ENCODE measurements around the gene AGK. TPM values are rescaled to one million over a fixed set of nuclear protein-coding genes. Genes with fewer than 3 reads are reported as not detected.

AGK gene
- total RNA-seq, 1 experiment from 2014 or later = 32.6 TPM

DNA sequence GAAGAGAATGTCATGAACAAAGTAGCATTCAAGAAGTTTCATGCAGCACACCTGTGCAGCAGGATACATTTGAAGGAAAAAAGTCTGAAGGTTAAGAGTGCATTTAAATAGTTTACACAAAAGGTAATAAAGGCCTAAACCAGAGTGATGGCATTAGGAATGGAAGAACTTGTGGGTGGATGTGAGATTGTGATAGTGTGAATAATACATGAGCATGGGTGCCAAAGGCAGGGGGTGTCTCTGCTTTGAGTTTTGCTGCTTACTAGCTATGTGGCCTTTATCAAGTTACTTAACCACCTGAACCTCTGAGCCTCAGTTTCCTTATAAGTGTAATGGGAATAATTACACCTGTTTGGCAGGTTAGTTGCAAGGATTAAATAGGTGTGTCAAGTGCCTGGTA is 21.0 kb downstream of the AGK start:
- no peaks in the 10 kb centered on the region; the same call in 1 of the 2 replicates for H3K36me3 ChIP-seq (ENCODE audit: control insufficient read depth, insufficient read depth, low read length)
- CTCF ChIA-PET = no interaction called here

DNA sequence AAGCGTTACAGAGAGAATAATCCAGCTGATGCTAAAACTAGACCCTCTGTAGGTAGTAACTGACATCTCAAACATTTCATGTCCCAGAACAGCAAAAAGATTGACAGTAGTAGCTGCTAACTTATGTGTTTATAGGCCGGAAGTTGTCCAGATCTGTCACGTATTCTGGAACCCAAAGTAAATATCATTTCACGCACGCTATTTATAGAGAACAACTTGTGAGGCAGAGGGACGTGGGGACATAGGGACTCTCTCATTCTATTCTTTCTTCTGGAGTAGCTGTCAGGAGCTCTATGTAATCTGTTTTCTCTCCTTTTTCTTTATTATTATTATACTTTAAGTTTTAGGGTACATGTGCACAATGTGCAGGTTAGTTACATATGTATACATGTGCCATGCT is 22.3 kb downstream of the AGK start:
- Histone ChIP-seq H3K4me1 (ENCODE audit: control insufficient read depth, insufficient read depth, low read length) (no peaks in the 10 kb centered on the region), H3K36me3 (ENCODE audit: control insufficient read depth, insufficient read depth, low read length) (no peaks in the 10 kb centered on the region), H3K27ac (ENCODE audit: low read length) (no peak overlapping the region), H3K27me3 (ENCODE audit: control insufficient read depth, insufficient read depth, low read length) (no peaks in the 10 kb centered on the region), H3K4me3 (ENCODE audit: low read depth in 2 of 2, low read length in 2 of 2) (no peak overlapping the region), H3K9me3 (ENCODE audit: control insufficient read depth, insufficient read depth, low read depth, low read length) (peaks cover 12% of the 10 kb centered on the region; the same call in 1 of the 2 replicates)
- POLR2A ChIA-PET = no interaction called here
- TF ChIP-seq, protein P1, sequence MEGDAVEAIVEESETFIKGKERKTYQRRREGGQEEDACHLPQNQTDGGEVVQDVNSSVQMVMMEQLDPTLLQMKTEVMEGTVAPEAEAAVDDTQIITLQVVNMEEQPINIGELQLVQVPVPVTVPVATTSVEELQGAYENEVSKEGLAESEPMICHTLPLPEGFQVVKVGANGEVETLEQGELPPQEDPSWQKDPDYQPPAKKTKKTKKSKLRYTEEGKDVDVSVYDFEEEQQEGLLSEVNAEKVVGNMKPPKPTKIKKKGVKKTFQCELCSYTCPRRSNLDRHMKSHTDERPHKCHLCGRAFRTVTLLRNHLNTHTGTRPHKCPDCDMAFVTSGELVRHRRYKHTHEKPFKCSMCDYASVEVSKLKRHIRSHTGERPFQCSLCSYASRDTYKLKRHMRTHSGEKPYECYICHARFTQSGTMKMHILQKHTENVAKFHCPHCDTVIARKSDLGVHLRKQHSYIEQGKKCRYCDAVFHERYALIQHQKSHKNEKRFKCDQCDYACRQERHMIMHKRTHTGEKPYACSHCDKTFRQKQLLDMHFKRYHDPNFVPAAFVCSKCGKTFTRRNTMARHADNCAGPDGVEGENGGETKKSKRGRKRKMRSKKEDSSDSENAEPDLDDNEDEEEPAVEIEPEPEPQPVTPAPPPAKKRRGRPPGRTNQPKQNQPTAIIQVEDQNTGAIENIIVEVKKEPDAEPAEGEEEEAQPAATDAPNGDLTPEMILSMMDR (IDR thresholded peaks at IDR 0.05) = no peak
- no peak for TF ChIP-seq POLR2AphosphoS5 (IDR thresholded peaks at IDR 0.05; ENCODE audit: low read depth, low read length)
- no peak for TF ChIP-seq TCF7L2 (IDR thresholded peaks at IDR 0.05; ENCODE audit: low read depth, low read length)
- TF ChIP-seq, protein P2, sequence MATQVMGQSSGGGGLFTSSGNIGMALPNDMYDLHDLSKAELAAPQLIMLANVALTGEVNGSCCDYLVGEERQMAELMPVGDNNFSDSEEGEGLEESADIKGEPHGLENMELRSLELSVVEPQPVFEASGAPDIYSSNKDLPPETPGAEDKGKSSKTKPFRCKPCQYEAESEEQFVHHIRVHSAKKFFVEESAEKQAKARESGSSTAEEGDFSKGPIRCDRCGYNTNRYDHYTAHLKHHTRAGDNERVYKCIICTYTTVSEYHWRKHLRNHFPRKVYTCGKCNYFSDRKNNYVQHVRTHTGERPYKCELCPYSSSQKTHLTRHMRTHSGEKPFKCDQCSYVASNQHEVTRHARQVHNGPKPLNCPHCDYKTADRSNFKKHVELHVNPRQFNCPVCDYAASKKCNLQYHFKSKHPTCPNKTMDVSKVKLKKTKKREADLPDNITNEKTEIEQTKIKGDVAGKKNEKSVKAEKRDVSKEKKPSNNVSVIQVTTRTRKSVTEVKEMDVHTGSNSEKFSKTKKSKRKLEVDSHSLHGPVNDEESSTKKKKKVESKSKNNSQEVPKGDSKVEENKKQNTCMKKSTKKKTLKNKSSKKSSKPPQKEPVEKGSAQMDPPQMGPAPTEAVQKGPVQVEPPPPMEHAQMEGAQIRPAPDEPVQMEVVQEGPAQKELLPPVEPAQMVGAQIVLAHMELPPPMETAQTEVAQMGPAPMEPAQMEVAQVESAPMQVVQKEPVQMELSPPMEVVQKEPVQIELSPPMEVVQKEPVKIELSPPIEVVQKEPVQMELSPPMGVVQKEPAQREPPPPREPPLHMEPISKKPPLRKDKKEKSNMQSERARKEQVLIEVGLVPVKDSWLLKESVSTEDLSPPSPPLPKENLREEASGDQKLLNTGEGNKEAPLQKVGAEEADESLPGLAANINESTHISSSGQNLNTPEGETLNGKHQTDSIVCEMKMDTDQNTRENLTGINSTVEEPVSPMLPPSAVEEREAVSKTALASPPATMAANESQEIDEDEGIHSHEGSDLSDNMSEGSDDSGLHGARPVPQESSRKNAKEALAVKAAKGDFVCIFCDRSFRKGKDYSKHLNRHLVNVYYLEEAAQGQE (IDR thresholded peaks at IDR 0.05; ENCODE audit: insufficient read depth in 1 of 2, low read depth in 2 of 2, low read length in 1 of 2) = no peak
- CTCF ChIA-PET = no interaction called here
- intact Hi-C loops (cut with micrococcal nuclease; ENCODE audit: unreplicated experiment) = no loop called here
- no TSS peak for BruUV-seq (replicated peaks)
- in situ Hi-C loops (cut with HindIII; ENCODE audit: low pct_unique_long_range_greater_than_20kb, low sequenced_read_pairs) = no loop called here
- ATAC-seq (no peak), DNase-seq (ENCODE audit: low read depth, low spot score) (no peak)

More for the DNA sequence above, 21.0 kb downstream of the AGK start:
- no TSS peak for BruUV-seq (replicated peaks)
- Histone ChIP-seq H3K9me3 (ENCODE audit: control insufficient read depth, insufficient read depth, low read depth, low read length) (peaks cover 12% of the 10 kb centered on the region; the same call in 1 of the 2 replicates), H3K4me1 (ENCODE audit: control insufficient read depth, insufficient read depth, low read length) (no peaks in the 10 kb centered on the region), H3K27ac (ENCODE audit: low read length) (no peak overlapping the region), H3K4me3 (ENCODE audit: low read depth in 2 of 2, low read length in 2 of 2) (no peak overlapping the region), H3K27me3 (ENCODE audit: control insufficient read depth, insufficient read depth, low read length) (no peaks in the 10 kb centered on the region)
- DNase-seq (ENCODE audit: low read depth, low spot score) = no peak
- intact Hi-C loops (cut with micrococcal nuclease; ENCODE audit: unreplicated experiment) (no loop called here), in situ Hi-C loops (cut with HindIII; ENCODE audit: low pct_unique_long_range_greater_than_20kb, low sequenced_read_pairs) (no loop called here)
- TF ChIP-seq POLR2AphosphoS5 (IDR thresholded peaks at IDR 0.05; ENCODE audit: low read depth, low read length) = no peak
- TF ChIP-seq, protein P1 (IDR thresholded peaks at IDR 0.05) = no peak
- TF ChIP-seq TCF7L2 (IDR thresholded peaks at IDR 0.05; ENCODE audit: low read depth, low read length) = no peak
- TF ChIP-seq, protein P2 (IDR thresholded peaks at IDR 0.05; ENCODE audit: insufficient read depth in 1 of 2, low read depth in 2 of 2, low read length in 1 of 2) = no peak
- TF ChIP-seq SIN3A (IDR thresholded peaks at IDR 0.05; ENCODE audit: borderline replicate concordance, insufficient read depth, low read depth, low read length) = no peak
- no peak for ATAC-seq
- POLR2A ChIA-PET = no interaction called here

Data from Panc1 (cell line).